GM18873 (cell line): ENCODE measurements around the gene OSCAR.

Experiments
- ATAC-seq: cut with Tn5 transposase; IDR thresholded peaks from one replicate; pipeline ENCODE4 v1.9.1; 2021; ENCODE audit warnings: mild to moderate bottlenecking, moderate library complexity, moderate number of reproducible peaks; ENCODE audit not compliant: unreplicated experiment, low FRiP score

The OSCAR gene

GRCh38 chr19:54100561-54100960 lies at the start of gene OSCAR:
Gene OSCAR (minus strand): TSS chr19:54100803. CDS start chr19:54100792, 11 bp downstream.
- no peak for ATAC-seq

DNA sequence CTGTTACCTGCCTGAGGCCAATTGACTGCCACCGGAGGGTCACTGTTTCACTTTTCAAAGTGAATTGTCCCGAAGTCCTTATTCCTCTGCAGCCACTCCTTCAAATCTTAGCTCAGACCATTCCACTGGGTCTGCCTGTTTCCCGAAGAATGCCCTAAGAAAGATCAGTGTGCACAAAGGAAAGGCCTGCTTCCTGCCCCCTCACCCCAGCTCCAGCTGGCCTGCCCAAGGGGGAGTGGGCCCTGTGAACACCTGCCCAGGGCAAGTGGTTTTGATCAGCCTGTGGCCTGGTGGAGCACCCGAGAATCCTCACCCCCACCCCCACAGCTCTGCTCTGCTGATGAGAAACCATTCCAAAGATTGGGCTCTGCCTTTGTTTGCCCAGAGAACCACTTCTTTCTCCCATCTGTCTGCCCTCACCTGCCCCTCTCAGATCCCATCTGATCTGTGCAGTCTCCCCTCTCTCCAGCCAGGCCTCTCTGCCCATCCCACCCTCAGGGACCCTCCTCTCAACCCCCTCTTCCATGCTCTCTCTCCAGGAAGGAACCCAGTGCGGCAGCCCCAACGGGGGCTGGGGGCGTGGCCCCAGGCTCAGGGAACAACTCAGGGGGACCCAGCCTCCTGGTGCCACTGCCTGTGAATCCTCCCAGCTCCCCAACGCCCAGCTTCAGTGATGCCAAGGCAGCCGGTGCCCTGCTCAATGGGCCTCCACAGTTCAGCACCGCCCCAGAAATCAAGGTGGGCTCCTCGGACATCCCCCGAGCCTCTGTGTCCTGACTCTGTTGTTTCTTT lies 48.6 kb upstream of the OSCAR start:
- no peak for ATAC-seq

DNA sequence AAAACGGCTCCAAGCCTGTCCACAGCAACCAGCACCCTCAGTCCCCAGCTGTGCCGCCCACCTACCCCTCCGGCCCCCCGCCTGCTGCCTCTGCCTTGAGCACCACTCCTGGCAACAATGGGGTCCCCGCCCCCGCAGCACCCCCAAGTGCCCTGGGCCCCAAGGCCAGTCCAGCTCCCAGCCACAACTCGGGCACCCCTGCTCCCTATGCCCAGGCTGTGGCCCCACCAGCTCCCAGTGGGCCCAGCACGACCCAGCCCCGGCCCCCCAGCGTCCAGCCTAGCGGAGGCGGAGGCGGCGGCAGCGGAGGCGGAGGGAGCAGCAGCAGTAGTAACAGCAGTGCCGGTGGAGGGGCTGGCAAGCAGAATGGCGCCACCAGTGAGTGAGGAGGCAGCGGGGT lies 47.6 kb upstream of the OSCAR start:
- no peak for ATAC-seq

DNA sequence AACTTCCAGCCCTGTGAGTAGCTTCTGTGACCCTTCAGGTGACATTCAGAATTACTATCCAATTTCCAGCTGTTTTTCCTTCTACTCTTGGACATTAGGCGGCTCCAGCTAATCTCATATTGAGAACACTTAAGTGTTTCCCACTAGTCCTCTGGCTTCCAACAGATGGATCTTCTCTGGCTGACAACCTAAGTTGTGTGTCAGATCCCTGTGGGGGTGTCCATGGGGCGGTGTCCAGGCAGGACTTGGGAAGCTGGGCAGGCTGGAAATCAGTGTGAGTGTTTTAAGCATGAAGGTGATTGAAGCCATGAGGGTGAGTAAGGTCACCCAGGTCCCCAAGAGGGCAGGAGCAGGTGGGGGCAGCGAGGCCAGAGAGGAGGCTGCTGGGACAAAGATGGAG lies 47.1 kb upstream of the OSCAR start:
- ATAC-seq, result no peak

DNA sequence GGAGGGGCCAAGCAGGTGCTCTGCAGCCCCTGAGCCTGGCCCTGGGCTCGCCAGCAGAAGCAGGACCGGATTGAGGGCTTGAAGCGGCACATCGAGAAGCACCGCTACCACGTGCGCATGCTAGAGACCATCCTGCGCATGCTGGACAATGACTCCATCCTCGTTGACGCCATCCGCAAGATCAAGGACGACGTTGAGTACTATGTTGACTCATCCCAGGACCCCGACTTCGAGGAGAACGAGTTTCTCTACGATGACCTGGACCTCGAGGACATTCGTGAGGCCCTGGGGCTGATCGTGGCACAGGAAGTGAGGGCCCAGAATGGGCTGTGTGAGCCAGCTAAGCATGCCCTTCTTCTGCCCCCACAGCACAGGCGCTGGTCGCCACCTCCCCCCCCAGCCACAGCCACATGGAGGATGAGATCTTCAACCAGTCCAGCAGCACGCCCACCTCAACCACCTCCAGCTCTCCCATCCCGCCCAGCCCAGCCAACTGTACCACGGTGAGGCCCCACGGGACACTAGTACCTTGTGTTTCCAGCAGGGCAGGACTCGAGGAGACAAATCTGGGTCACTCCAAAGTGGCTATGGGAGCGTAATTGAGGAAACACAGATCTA lies 45.0 kb upstream of the OSCAR start:
- no peak for ATAC-seq

DNA sequence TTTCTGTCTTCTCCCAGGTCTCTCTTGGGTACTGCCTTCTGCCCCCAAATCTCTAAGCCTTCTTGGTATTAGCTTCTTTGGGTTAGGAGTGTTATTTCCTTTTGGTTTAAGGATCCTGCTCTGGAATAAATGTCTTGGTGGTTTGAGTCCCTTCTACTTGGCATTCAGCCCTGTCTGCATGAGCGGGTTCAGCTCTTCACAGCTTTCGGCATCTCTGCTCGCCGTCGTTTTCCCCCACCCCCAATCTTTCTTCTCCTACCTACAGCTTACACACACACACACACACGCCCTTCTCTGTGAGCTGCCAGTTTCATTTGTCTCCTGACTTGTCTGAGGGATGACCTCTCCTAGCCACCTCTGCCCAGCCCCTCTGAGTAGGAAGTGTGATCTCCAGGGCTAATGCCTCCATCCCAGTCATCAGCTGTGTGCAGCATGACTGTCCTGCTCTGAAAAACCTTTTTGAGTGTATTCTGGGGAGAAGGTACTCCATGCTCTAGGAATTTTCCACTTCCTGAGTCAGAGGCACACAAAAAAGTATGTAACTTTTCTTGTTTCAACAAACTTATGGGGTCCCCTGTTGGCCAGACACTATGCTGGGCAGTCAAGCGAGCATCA lies 41.7 kb upstream of the OSCAR start:
- ATAC-seq, result no peak

- no peak for ATAC-seq
These were observed 40.8 kb upstream of the OSCAR start for GRCh38 chr19:54141356-54141755.

GRCh38 chr19:54138489-54139256 lies 38.1 kb upstream of the OSCAR start:
- ATAC-seq, result no peak

DNA sequence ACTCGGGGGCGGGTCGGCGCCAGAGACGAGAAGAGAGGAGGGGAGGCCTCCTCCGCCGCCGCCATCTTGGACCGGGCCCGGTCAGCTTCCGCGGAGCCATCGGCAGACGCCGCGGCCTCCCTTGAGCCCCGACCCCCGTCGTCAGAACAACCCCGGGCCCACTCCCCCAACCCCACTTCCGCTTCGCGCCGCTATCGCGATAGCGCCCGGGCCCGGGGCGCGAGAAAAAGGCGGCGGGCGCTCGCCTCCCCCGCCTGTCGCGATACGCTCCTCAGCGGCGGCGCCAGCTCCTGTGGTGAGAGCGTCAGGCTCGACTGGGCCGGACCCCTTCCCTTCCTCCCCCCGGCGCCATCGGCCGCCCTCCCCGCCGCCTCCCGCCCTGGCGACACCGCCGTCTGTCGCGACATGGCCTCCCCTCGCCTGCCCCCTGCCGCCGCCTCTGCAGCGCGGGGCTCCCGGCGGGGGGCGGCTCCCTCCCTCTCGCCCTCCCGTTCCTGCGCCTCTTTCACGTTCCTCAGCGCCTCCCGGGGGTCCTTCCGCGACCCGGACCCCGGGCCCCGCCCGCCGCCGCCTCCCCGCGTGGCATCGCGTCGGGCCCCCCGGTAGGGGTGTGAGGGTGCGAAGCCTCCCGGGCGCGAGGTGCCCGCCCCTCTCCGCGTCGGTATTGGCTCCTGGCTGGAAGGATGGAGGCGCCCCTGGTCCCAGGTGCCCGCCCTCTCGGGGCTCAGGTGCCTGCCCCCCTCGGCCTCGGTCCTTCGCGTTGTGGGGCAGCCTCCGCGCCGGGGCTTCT lies 37.3 kb upstream of the OSCAR start, which contains the start of gene CNOT3:
TSS of gene CNOT3 (plus strand) at position 64 of the 790 bp plus-strand sequence. CDS start 5,217 bp downstream, outside the sequence.
- no peak for ATAC-seq

DNA sequence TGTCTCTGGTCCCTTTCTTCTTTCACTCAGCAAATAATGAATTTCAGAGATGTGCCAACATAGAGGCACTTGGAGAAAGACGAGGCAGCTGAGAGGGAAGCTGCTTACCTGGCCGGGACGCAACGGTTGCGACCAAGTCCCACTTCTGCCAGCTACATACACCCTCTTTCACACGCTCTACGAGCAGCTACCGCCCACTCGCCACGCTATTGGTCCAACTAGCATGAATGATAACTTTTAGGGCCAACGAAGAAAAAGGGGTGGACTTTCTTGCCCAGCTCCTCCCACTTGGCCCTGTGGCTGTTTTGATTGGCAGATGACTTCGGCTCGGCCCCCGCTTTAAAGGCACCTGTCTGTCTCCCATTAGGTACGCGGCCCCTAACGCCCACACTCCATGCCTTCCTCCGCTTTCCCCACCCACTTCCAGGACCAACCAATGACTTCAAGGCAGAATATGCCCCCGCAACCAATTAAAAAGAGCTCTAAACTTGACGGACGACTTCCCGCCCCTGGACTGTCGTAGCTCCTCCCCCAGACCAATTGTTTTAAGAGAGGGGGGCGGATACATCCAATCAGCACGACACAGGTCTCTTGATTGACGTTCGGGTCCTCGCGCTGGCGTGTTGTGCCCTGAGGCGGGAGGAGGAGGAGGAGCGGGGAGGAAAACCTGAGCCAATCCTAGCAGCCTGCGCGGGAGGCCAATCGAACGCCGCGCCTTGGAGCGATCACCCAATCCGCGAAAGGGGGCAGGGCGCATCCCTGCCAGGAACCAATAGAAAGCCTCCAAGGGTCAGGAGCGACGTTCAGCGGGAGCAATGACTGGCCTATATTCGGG lies 36.5 kb upstream of the OSCAR start:
- ATAC-seq, result peak; percentile 82

- peak; percentile 0 for ATAC-seq
These were observed 35.7 kb upstream of the OSCAR start for GRCh38 chr19:54136086-54136863.

DNA sequence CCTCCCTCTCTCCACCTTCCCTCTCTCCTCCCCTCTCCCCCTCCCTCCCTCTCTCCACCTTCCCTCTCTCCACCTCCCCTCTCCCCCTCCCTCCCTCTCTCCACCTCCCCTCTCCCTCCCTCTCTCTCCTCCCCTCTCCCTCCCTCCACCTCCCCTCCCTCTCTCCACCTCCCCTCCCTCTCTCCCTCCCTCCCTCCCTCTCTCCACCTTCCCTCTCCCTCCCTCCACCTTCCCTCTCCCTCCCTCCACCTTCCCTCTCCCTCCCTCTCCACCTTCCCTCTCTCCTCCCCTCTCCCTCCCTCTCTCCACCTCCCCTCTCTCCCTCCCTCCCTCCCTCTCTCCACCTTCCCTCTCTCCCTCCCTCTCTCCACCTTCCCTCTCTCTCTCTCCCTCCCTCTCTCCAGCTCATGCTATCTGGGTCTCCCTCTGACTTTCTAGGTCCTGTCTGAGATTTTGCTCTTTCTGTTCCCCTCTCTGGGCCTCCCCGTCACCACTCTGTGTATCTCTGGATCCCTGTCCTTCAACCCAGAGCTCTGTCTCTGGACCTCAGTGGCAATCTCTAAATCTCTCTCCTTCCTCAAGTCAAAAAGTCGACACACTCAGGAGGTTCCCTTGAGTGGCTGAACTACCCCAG lies 33.5 kb upstream of the OSCAR start:
- ATAC-seq, result no peak

DNA sequence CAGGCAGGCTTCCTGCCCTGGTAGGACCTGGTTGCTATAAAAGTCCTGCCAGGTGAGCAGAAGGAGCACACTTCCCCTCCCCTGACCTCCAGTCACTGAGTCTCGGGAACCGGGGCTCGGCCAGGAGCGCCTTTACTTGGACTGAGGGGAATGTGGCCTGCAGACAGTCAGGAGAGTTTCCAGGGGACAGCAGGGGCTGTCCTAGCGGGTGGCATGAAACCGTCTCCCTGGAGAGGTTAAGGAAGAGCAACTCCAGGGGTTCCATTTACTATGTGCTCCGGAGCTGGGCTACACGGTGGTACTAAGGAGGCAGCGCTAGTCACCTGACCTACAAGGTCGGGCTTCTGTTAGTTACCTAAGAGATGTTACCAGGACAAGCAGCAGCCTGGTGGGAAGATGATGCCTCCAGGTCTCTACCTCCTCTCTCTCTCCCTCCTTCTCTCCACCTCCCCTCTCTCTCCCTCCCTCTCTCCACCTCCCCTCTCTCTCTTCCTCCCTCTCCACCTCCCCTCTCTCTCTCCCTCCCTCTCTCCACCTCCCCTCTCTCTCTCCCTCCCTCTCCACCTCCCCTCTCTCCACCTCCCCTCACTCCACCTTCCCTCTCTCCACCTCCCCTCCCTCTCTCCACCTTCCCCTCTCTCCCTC lies 32.8 kb upstream of the OSCAR start:
- no peak for ATAC-seq

GRCh38 chr19:54129617-54129996 lies 29.0 kb upstream of the OSCAR start:
- ATAC-seq, result no peak

GRCh38 chr19:54128796-54129616 lies 28.4 kb upstream of the OSCAR start:
- ATAC-seq, result no peak

DNA sequence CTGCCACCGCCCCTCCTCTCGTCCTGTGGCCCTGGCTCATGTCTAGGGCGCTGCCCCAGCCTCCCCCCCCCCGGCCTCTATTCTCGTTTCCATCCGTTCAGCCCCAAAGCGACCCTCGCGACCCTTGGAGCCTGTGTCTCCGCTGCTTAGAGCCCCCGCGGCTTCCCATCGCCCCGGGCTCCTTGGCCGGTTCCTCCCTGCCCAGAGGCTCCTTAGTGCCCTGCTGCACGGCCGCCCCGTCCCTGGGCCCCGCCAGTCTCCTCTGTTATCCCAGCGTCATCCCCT lies 27.8 kb upstream of the OSCAR start:
- no peak for ATAC-seq
